NCI-H2196 (cell line): ENCODE data around the gene F2R.
"Not testable (repeated sequence)": the region's sequence is repeated elsewhere in the genome, so short reads cannot be mapped to it uniquely, and the experiment has no call there.

Source experiments
- DNase-seq: peaks from one replicate; lab custom pipeline; 2025; ENCODE audit not compliant: unreplicated experiment; lab: John Stamatoyannopoulos, UW

The F2R gene

GRCh38 chr5:76715736-76716455, at the start of gene F2R:
Gene F2R (plus strand): TSS chr5:76716126. CDS start chr5:76716308, 182 bp downstream.
- no peak for DNase-seq

GRCh38 chr5:76667495-76667894, 48.4 kb upstream of the F2R start:
- no peak for DNase-seq

DNA sequence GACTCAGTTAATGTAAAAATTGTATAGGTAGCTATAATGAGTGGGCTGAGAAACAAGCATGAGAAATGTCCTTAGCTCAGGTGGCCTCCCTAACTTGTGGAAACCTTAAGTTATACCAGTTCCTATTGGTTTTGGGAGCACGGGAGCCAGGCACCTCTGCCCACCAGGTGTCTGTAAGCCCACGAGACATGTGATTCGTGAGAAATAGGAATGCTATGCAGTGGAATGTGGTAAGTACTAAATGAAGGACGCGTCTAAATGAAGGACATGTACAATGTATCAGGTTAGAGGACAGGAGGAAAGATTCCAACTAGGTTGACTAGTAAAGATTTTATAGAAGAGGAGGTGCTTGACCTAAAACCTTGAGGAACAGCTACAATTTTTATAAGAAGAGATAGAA, 46.7 kb upstream of the F2R start:
- no peak for DNase-seq

- no peak for DNase-seq
Measured at GRCh38 chr5:76670508-76670907, 45.4 kb upstream of the F2R start.

DNA sequence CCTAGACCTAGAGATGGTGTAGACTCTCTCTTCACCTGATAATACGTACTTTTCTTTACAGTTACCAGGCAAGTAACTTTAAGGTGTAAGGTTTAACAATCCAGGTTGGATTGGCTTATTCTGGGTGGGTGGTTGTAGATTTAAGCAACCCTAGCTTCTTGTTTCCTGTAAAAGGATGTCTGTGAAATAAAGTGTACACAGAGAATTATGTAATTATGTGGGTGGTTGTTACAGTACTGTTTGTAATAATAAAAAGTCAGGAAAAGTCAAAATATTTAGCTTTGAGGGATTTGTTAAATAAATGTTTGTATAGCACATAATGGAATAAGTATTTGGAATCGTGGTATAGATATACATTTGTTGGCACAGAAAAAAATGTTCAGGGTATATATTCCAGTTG, 43.7 kb upstream of the F2R start:
- no peak for DNase-seq

GRCh38 chr5:76673125-76673524, 42.8 kb upstream of the F2R start:
- DNase-seq: no peak

GRCh38 chr5:76674330-76675066, 41.4 kb upstream of the F2R start:
- no peak for DNase-seq

DNA sequence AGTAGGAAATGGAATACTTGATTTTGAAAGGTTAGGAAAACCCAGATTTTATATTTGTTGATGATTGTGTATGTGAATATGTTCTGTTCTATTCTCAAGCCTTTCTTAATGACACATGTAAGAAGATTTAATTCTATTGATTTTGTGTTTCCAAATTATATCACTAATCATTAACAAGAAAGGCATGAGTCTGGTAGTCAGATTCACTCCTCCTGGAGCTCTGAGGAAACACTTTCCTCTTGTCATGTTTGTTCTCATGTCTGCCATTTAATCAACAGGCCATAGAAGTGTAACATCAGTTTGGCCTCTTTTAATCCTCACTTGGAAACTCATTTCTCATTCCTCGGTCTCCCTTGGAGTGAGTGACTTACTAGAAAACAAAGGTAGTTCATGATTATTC, 40.6 kb upstream of the F2R start:
- DNase-seq: no peak

GRCh38 chr5:76677849-76678472, 38.0 kb upstream of the F2R start:
- no peak for DNase-seq

- DNase-seq: no peak
Measured at GRCh38 chr5:76679231-76679630, 36.7 kb upstream of the F2R start.

GRCh38 chr5:76680826-76681225, 35.1 kb upstream of the F2R start:
- not testable (repeated sequence) for DNase-seq

- no peak for DNase-seq
Measured at GRCh38 chr5:76681287-76681686, 34.6 kb upstream of the F2R start.

GRCh38 chr5:76682387-76682786, 33.5 kb upstream of the F2R start:
- DNase-seq: no peak

DNA sequence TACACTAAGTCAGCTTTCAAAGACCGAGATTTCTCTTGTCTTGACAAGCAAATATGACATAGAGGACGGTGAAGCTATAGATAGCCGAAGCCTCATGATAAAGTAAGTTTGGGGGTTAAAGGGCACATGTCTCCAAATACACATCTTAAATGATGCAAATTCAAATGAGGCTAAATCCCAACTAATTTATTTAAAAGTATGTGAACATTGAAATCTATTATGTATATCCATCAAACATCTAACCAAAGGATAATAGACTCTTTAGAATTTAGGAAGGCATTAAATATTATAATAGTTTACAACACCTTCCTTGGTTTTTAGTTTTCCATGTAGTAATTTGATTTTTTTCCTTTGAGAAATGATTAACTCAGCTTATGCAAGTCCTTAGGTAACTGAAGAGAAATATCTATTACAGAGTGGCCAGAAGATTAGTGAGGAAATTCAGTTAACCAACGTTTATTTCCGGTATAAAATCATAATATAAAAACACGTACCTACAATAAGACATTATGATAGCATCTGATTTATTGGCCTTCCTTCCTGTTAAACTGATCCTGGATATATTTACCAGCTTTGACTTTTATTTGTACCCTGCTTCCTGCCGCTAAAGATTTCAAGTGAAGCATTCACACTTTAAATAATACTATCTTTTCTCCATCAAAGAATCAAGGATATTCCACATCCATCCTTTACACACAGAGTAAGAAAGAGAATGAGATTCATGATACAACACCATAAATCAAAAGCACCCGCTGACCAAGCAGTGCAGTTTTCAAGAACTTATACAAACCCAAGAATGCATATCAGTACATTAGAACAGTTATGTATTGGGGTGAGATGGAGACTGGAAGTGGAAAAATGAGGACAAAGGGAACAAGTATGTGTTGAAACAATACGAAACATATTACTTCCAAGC, 31.9 kb upstream of the F2R start:
- no peak for DNase-seq

- no peak for DNase-seq
Measured at GRCh38 chr5:76684756-76685519, 31.0 kb upstream of the F2R start.

DNA sequence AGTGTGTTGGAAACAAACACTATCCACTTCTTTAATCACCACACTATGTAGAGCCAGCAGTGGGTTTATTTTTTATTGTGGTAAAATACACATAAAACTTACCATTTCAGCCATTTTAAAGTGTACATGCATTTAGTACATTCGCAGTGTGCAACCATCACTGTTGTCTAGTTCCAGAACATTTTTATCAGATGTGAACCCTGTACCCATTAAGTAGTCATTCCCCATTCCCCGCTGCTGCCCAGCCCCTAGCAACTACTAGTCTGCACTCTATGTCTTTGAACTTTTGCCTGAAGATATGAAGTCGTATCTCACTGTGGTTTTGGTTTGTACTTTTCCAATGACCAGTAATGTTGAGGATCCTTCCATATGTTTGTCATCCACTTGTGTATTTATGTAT, 30.2 kb upstream of the F2R start:
- DNase-seq: no peak

DNA sequence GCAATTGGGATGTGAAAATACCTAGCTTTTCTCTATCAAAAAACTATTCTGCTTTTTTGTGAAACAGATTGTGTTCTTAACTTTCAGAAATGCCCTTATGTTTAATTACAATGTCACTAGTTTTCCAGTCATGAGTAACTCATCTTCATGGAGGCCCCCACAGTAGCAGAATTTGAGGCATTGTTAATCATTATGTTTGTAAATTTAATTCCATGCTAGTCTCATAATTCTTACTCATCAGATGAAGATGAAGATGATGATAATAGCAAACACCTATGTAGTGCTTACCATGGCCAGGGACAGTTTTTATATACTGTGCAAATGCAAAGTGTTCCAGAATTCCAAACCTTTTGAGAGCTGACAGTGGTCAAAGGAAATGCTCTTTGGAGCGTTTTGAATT, 27.7 kb upstream of the F2R start:
- no peak for DNase-seq

DNA sequence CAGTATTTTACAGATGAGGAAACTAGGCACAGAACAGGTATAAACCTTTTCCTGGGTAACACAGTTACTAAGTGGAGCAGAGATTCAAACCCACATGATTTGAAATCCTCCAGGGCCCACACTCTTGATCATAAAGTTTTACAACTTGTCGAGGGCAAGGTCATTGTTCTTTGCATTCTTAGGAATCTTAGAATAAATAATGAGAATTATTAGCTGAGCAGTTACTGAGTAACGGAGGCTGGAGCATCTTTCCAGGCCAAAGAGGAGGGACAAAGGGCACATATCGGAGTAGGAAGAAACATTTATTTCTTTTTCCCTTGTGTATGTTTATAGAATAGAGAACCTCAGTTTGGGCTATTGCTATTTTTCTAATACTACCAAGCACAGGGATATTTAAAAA, 27.1 kb upstream of the F2R start:
- DNase-seq: no peak

DNA sequence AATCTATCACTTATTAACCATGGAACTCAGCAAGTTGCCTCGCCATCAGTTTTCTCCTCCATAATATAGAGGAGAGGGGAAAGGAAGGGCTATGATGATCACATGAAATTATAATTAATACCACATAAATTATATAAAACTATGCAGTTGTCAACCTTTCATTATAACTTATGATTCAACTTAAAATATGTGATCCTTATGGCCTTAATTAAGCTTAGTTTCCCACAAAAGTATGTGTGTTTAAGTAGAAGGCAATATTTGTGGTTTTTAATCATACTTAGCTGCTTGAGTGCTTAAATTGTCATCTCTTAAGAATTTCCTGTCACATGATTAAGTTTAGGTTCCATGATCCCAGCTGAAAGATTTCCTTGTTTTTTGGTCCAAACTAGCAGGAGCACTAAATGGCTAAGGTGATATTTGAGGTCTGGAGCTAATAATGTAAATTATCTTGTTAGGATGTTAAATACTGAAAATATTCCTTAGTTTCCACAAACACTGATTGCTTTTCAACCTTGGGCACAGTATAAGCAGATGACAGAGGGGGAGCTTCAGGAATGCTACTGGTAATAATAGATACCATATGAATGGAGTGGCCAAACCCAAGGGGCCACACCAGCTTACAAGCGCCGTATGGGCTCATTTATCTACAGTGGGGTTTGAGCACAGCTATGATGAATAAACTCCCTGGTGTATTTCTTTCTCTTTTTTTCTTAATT, 26.4 kb upstream of the F2R start:
- DNase-seq: no peak
